Measurements from ENCODE around the gene NR2C2. TPM values are rescaled to one million over a fixed set of nuclear protein-coding genes. Genes with fewer than 3 reads are reported as not detected.

NR2C2 gene
- total and polyA plus RNA-seq, 2 of the 13 experiments (the other 11 are each of a cell fraction or from before 2014, with no cell fraction given): 7.8 to 11.8 TPM

DNA sequence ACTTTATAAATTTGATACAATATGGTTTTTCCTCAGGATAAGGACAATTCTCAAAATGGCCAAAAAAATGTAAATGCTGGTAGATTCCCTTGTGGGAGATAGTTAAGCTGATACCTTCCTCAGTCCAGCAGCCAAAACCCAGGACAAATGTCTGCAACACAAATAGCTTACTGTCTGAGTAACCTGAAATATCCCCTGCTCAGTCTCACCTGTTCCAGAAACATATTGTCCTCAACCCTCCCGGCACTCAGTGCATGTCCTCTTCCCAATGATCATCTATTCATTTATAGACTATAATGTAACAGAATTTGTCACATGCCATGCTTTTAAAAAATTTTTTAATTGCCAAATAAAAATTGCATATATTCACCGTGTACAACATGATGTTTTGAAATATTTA is 139.3 kb downstream of the NR2C2 start:
- 88% methylated on average over 2 of the region's 2 CpGs for WGBS (ENCODE audit: low lambda C conversion rate)
- BruUV-seq (replicated peaks): no TSS peak
- Histone ChIP-seq H3K9ac (ENCODE audit: insufficient read depth, low read depth, low read length) (no peak overlapping the region), H2AFZ (ENCODE audit: low read length) (no peak overlapping the region), H3K27ac (ENCODE audit: extremely low read length, insufficient read depth, low read length) (no peak overlapping the region), H3K27me3 (ENCODE audit: control insufficient read depth in 1 of 2, insufficient read depth in 2 of 2, low read length in 2 of 2) (no peaks in the 10 kb centered on the region), H3K4me1 (ENCODE audit: insufficient read depth, low read length) (peaks cover 30% of the 10 kb centered on the region), H3K4me3 (replicated peaks in 1 of 3; ENCODE audit: insufficient read depth in 1 of 3, low read depth in 2 of 3, low read length in 3 of 3) (no peak overlapping the region), H3K9me3 (ENCODE audit: low read length) (no peaks in the 10 kb centered on the region), H3K4me2 (ENCODE audit: low read depth, low read length) (no peak overlapping the region), H4K20me1 (ENCODE audit: insufficient read depth, low read length) (no peaks in the 10 kb centered on the region), H3K79me2 (ENCODE audit: insufficient read depth, low read length) (no peaks in the 10 kb centered on the region), H3K36me3 (replicated peaks in 1 of 2; ENCODE audit: control insufficient read depth in 1 of 2, insufficient read depth in 2 of 2, low read length in 2 of 2) (peaks cover 19 to 42% of the 10 kb centered on the region in 2 experiments; a peak in 4 of 5 replicates)
- POLR2A ChIA-PET: interaction anchor here (1.3 kb wide), 1 partner anchor 22 kb away, joined by 3 read pairs; the partner anchor contains the start of gene MRPS25
- intact Hi-C loops (cut with micrococcal nuclease; ENCODE audit: unreplicated experiment): no loop called here
- CTCF ChIA-PET (ENCODE audit: low intra/inter-chr PET ratio, low total read pairs): no interaction called here
- FAIRE-seq (no peak), ATAC-seq (no peak), DNase-seq (ENCODE audit: low spot score) (no peak)
- TF ChIP-seq ZNF549 (CRISPR knock-in tag; IDR thresholded peaks at IDR 0.05) (no peak), ZNF703 (CRISPR knock-in tag; IDR thresholded peaks at IDR 0.05; ENCODE audit: borderline replicate concordance) (no peak), ZNF883 (CRISPR knock-in tag; IDR thresholded peaks at IDR 0.05; ENCODE audit: not compliant biosample characterization) (no peak), HDAC6 (IDR thresholded peaks at IDR 0.05; ENCODE audit: low read depth, low read length) (no peak), PAX8 (CRISPR knock-in tag; IDR thresholded peaks at IDR 0.05; ENCODE audit: borderline replicate concordance) (no peak), ZFAT (CRISPR knock-in tag; conservative IDR thresholded peaks at IDR 0.05) (no peak), KLF16 (CRISPR knock-in tag; IDR thresholded peaks at IDR 0.05) (no peak), ZNF124 (CRISPR knock-in tag; IDR thresholded peaks at IDR 0.05) (no peak), ZNF331 (CRISPR knock-in tag; IDR thresholded peaks at IDR 0.05) (no peak), NFE2 (CRISPR knock-in tag; IDR thresholded peaks at IDR 0.05) (no peak), KDM2A (CRISPR knock-in tag; IDR thresholded peaks at IDR 0.05; ENCODE audit: borderline replicate concordance, low read depth) (no peak), ZNF382 (CRISPR knock-in tag; IDR thresholded peaks at IDR 0.05; ENCODE audit: borderline replicate concordance) (no peak)
- TF ChIP-seq, protein P1, sequence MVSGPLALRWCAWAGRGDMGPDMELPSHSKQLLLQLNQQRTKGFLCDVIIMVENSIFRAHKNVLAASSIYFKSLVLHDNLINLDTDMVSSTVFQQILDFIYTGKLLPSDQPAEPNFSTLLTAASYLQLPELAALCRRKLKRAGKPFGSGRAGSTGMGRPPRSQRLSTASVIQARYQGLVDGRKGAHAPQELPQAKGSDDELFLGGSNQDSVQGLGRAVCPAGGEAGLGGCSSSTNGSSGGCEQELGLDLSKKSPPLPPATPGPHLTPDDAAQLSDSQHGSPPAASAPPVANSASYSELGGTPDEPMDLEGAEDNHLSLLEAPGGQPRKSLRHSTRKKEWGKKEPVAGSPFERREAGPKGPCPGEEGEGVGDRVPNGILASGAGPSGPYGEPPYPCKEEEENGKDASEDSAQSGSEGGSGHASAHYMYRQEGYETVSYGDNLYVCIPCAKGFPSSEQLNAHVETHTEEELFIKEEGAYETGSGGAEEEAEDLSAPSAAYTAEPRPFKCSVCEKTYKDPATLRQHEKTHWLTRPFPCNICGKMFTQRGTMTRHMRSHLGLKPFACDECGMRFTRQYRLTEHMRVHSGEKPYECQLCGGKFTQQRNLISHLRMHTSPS (CRISPR knock-in tag; IDR thresholded peaks at IDR 0.05; ENCODE audit: low read depth): no peak
- in situ Hi-C loops (cut with HindIII; ENCODE audit: extremely low pct_ligation_motif_present, low pct_unique_long_range_greater_than_20kb): no loop called here
